T-helper 1 cell treated with Interleukin-12 subunit alpha and Interleukin-12 subunit beta and Interleukin-4 antibody, amounts not matched to agents 30 μg/mL and 1 μg/mL, for 36 hours (primary cell): ENCODE results near the gene SLFN12L.
"Not testable (repeated sequence)": the region's sequence is repeated elsewhere in the genome, so short reads cannot be mapped to it uniquely, and the experiment has no call there.

Source experiments
- H3K27ac Mint-ChIP-seq: one replicate; pipeline ENCODE4 v1.8.0; 2021; ENCODE audit warnings: mild to moderate bottlenecking, mixed read lengths
- H3K27me3 Mint-ChIP-seq: one replicate; pipeline ENCODE4 v1.8.0; 2021; ENCODE audit warnings: low read depth, mixed read lengths
- H3K36me3 Mint-ChIP-seq: one replicate; pipeline ENCODE4 v1.8.0; 2021; ENCODE audit warnings: low read depth, mixed read lengths
- H3K4me1 Mint-ChIP-seq: one replicate; pipeline ENCODE4 v1.8.0; 2021; ENCODE audit warnings: low read depth, mixed read lengths
- H3K4me3 Mint-ChIP-seq: one replicate; pipeline ENCODE4 v1.8.0; 2021; ENCODE audit warnings: mild to moderate bottlenecking, moderate library complexity, mixed read lengths
- H3K9me3 Mint-ChIP-seq: one replicate; pipeline ENCODE4 v1.8.0; 2021; ENCODE audit warnings: mixed read lengths

SLFN12L gene

DNA sequence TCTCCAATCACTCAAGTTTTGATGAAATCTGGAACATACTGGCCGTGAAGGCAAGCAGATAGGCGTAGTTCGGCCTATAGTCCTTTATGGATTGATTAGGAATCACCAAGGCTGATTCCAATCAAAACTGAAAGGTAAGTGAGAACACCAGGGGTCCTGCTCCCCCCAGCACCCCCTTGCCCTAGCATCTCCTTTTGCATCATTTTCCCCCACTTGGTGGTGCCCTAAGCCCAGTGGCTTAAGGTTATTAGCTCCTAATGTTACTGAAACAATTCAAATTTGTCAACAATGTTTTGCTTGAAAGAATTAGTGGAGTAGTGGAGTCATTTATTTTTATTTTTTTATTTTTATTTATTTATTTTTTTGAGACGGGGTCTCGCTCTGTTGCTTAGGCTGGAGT lies 18.2 kb upstream of the SLFN12L start:
- peaks cover 42% of the 10 kb centered on the region for H3K27me3 Mint-ChIP-seq
- H3K4me3 Mint-ChIP-seq: no peak overlapping the region
- no peak overlapping the region for H3K27ac Mint-ChIP-seq
- H3K4me1 Mint-ChIP-seq: peaks cover 1% of the 10 kb centered on the region
- H3K9me3 Mint-ChIP-seq: no peaks in the 10 kb centered on the region
- no peaks in the 10 kb centered on the region for H3K36me3 Mint-ChIP-seq

DNA sequence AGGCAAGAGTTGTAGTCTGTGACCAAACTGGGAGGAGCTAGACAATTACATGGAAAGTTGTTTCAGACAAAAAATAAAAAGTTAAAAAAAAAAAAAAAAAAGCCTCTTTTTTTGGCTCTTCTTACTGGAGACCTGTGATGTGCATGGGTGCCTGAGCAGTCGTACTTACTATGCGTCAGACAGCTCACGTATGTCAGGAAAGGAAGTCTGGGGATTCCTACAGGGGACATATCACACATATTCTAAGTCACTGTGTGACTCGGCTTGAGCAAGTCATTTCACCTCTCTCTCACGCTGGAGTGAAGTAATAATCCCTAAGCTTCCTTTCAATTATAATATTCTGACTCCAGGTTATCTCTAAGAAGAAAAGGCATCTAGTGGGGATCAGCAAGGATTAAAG lies 17.2 kb upstream of the SLFN12L start:
- no peaks in the 10 kb centered on the region for H3K36me3 Mint-ChIP-seq
- H3K27me3 Mint-ChIP-seq: peaks cover 33% of the 10 kb centered on the region
- H3K4me1 Mint-ChIP-seq: no peaks in the 10 kb centered on the region
- H3K4me3 Mint-ChIP-seq: no peak overlapping the region
- H3K9me3 Mint-ChIP-seq: no peaks in the 10 kb centered on the region
- H3K27ac Mint-ChIP-seq: no peak overlapping the region

DNA sequence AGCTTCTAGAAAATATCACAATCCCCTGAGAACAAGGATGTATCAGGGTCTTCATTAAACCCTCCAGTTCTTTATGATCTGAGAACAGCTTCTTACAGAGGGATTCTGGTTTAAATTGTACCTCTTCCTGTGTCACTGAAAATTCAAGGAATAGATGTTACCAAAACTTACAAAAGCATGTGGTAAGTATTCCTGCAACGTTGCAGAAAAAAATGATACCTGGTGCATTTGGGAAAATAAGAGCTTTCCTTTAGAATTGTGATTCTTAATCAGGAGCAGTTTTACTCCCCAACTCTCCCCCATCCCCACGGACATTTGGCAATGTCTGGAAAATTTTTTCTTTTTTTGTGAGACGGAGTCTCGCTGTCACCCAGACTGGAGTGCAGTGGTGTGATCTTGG lies 15.8 kb upstream of the SLFN12L start:
- Mint-ChIP-seq H3K4me1 (no peaks in the 10 kb centered on the region), H3K36me3 (no peaks in the 10 kb centered on the region), H3K27me3 (peaks cover 22% of the 10 kb centered on the region), H3K9me3 (no peaks in the 10 kb centered on the region), H3K27ac (no peak overlapping the region), H3K4me3 (no peak overlapping the region)

DNA sequence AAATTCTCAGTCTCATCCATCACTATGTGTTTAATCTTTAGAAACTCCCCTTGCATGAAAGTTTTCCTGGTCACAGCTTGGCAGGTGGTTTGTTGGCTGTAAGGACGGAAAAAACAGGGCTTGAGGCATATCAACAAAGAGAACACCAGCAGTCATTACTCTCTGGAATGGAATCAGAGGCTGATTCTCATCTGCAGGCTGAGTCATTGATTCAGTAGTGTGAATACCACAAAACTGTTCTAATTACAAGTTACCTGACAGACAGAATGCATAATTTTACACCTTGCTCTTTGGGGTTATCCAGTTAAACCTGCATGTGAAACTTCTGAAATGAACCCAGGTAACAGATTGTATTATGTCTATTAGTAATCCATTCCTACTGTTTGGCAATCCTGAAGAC lies 11.5 kb upstream of the SLFN12L start:
- Mint-ChIP-seq H3K4me3 (no peak overlapping the region), H3K9me3 (peaks cover 5% of the 10 kb centered on the region), H3K27me3 (peaks cover 10% of the 10 kb centered on the region), H3K4me1 (peaks cover 11% of the 10 kb centered on the region), H3K27ac (no peak overlapping the region), H3K36me3 (peaks cover 4% of the 10 kb centered on the region)

DNA sequence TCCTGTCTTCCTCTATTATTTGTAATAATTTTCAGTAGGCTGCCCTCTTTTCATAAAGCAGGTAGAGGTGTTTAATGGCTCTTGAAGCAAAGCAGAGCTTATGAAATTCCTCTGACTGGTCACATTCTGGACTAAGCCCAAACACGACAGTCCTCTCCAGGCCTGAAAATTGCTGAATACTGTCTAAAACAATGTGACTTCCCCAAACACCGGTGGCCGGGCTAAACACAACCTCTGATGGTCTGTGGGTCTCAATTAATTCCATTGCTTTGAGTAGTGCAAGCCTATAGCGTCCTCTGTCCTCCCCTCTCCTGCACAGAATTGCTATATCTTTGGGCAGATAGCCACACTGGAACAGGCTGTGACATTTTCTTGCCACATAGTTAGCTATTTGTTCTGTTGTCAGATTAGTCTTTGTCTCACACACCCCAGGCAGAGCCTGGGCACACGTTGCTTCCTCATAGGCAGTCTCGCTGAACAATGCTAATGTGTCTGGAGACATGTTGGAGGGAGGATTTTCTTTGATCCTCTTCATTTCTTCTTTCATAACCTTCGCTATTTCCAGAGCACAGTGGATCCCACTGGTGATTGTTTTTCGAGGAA lies 10.8 kb upstream of the SLFN12L start:
- H3K9me3 Mint-ChIP-seq: peaks cover 5% of the 10 kb centered on the region
- H3K27me3 Mint-ChIP-seq: peaks cover 7% of the 10 kb centered on the region
- H3K4me1 Mint-ChIP-seq: peaks cover 15% of the 10 kb centered on the region
- peaks cover 6% of the 10 kb centered on the region for H3K36me3 Mint-ChIP-seq
- H3K27ac Mint-ChIP-seq: no peak overlapping the region
- H3K4me3 Mint-ChIP-seq: no peak overlapping the region

DNA sequence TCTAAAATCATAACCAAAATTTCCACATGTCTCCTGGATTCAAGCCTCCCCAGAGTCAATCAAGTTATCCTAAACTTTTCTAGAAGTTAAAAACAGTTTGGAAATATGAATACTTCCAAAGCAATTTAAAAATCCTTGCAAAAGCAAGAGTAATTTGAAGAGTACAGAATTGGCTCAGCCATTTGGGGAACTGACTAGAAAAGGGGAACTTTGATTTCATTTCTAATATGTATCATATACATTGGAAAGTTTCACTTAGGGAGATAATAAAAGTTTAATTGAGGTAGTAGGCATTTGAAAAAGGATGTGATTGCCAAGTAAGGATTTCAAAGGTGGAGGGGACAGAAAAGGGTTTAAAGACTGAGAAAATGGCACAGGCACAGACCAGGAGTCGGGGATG lies 9.0 kb upstream of the SLFN12L start:
- H3K9me3 Mint-ChIP-seq: peaks cover 5% of the 10 kb centered on the region
- H3K27ac Mint-ChIP-seq: no peak overlapping the region
- peaks cover 21% of the 10 kb centered on the region for H3K4me1 Mint-ChIP-seq
- H3K4me3 Mint-ChIP-seq: no peak overlapping the region
- peaks cover 6% of the 10 kb centered on the region for H3K36me3 Mint-ChIP-seq
- H3K27me3 Mint-ChIP-seq: peaks cover 6% of the 10 kb centered on the region

DNA sequence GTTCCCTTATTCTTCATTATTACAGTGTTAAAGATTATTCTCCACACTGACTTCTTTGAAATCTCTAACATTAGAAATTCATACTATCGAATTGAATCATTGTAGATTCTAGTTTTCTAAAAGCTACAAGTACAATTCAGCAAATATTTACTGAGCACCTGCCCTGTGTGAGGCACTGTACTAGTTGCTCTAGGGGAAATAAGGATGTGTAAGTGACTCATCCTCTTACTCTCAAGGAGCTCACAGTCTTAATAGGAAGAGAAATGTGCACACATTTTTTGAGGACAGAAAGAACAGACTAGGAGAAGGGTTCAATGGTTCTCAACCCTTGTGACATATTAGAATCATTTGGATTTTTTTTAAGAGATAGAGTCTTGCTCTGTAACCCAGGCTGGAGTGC lies 7.7 kb upstream of the SLFN12L start:
- H3K9me3 Mint-ChIP-seq: peaks cover 5% of the 10 kb centered on the region
- H3K4me3 Mint-ChIP-seq: no peak overlapping the region
- peaks cover 6% of the 10 kb centered on the region for H3K36me3 Mint-ChIP-seq
- no peak overlapping the region for H3K27ac Mint-ChIP-seq
- H3K4me1 Mint-ChIP-seq: peaks cover 28% of the 10 kb centered on the region
- peaks cover 3% of the 10 kb centered on the region for H3K27me3 Mint-ChIP-seq

DNA sequence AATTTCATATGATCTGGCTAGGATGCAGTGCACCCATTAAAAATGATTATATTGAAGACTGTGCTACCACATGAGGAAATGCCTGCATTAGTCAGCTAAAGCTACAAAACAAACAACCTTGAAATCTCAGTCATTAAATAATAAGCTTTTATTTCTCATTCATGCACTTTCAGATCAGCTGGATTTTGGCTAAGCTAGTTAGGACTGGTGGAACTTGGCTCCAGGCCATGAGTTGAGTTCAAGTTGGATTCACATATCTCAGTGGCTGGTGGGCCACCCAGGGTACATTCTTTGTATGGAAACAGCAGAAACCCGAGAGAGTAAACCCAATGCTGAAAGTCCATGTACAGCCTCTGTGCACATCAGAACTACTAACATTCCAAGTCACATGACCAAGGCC lies 6.4 kb upstream of the SLFN12L start:
- peaks cover 5% of the 10 kb centered on the region for H3K9me3 Mint-ChIP-seq
- peaks cover 6% of the 10 kb centered on the region for H3K36me3 Mint-ChIP-seq
- H3K27me3 Mint-ChIP-seq: peaks cover 3% of the 10 kb centered on the region
- no peak overlapping the region for H3K4me3 Mint-ChIP-seq
- H3K27ac Mint-ChIP-seq: no peak overlapping the region
- H3K4me1 Mint-ChIP-seq: peaks cover 40% of the 10 kb centered on the region

DNA sequence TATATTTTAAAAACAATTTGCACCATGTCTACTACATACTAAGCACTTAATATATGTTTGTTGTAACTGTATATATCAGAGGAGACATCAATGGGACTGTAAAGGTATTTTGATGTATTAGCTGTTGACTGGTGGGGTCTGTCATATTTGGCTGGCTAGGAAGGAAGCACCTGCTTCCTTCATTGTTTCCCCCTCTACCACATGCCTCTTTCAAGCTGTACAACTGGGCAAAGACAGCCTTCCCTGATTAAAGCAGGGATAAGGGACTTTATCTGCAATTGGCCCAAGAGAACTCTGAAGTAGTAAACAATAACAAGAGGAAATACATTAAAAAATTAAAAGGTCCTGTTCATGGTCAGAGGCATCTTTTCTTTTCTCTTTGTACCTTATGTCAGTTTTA lies 5.5 kb upstream of the SLFN12L start:
- peaks cover 5% of the 10 kb centered on the region for H3K9me3 Mint-ChIP-seq
- H3K27me3 Mint-ChIP-seq: peaks cover 3% of the 10 kb centered on the region
- peaks cover 6% of the 10 kb centered on the region for H3K36me3 Mint-ChIP-seq
- H3K4me3 Mint-ChIP-seq: no peak overlapping the region
- peaks cover 48% of the 10 kb centered on the region for H3K4me1 Mint-ChIP-seq
- no peak overlapping the region for H3K27ac Mint-ChIP-seq

DNA sequence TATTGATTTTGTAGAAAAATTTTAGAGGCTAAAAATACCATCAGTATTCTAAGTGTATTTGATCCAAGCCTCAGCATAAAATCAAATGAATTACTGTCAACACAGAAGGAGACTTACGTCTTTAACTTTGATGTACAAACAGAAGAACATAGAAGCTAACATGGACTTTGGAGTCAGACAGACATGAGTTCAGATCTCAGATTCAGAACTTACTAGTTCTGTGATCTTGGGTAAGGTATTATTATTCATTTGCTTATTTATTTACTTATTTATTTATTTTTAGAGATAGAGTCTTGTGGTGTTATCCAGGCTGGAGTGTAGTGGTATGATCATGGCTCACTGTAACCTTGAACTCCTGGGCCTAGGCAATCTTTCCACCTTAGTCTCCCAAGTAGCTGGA lies 4.0 kb upstream of the SLFN12L start:
- H3K27ac Mint-ChIP-seq: peak overlapping the region; percentile 100
- H3K27me3 Mint-ChIP-seq: peaks cover 3% of the 10 kb centered on the region
- H3K4me3 Mint-ChIP-seq: peak overlapping the region; percentile 86
- peaks cover 20% of the 10 kb centered on the region for H3K36me3 Mint-ChIP-seq
- H3K4me1 Mint-ChIP-seq: peaks cover 48% of the 10 kb centered on the region
- peaks cover 5% of the 10 kb centered on the region for H3K9me3 Mint-ChIP-seq

DNA sequence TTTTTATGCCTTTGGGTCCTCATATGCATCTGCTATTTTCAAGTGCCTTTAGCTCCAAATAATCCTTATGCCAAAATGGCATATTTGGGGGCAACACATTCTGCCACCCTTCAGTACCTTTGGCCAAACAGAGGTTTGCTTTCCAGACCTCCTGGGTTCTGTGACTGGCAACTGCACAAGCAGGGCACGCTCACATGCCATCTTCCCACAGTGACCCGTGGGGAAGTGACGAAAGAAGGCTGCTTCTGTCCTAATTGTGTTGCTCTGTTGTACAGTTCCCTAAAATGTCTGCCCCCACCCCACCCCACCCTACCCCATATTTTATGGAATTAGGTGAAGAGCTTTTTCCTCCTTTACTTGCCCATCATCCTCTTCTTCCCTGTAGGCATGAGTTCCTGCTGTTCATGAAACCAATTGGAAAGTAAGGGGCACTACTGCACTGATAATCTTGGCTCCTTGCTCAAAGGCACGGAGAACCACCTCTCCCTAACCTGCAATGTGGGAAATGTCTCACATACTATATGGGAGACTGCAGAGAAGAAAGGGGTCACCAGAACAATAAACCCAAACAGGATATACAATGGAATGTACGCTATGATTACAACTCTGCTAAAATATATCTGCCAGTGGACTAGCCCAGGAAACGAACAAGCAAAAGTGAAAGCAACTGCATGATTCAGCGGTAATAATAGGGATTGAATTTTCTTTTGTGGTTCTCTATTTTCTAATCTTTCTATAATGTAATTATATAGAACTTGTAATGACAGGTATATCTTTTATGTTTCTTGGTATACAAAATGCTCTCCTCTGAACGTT lies 3.3 kb upstream of the SLFN12L start:
- Mint-ChIP-seq H3K9me3 (peaks cover 5% of the 10 kb centered on the region), H3K27ac (peak overlapping the region; percentile 100), H3K4me3 (peak overlapping the region; percentile 86), H3K36me3 (peaks cover 24% of the 10 kb centered on the region), H3K4me1 (peaks cover 49% of the 10 kb centered on the region), H3K27me3 (peaks cover 3% of the 10 kb centered on the region)

DNA sequence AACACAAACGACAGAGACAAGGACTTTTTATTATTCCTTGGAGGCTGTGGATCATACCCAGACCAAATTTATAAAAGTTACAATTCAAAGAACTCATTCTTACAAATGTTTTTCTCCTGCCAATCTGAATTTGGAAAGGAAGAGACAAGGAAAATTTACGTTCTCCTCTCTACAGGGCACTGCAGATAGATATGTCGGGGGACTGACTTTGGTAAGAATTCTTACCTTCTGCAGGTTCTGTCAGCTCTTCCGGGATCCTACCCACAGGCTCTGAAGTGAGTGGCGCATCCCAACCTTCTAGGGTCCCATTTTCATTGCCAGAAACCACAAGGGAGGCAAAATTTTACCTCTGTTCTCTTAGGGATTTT lies 2.2 kb upstream of the SLFN12L start:
- H3K4me3 Mint-ChIP-seq: peak overlapping the region; percentile 98
- peaks cover 24% of the 10 kb centered on the region for H3K36me3 Mint-ChIP-seq
- H3K4me1 Mint-ChIP-seq: peaks cover 46% of the 10 kb centered on the region
- H3K27ac Mint-ChIP-seq: peak overlapping the region; percentile 100
- no peaks in the 10 kb centered on the region for H3K27me3 Mint-ChIP-seq
- H3K9me3 Mint-ChIP-seq: no peaks in the 10 kb centered on the region

DNA sequence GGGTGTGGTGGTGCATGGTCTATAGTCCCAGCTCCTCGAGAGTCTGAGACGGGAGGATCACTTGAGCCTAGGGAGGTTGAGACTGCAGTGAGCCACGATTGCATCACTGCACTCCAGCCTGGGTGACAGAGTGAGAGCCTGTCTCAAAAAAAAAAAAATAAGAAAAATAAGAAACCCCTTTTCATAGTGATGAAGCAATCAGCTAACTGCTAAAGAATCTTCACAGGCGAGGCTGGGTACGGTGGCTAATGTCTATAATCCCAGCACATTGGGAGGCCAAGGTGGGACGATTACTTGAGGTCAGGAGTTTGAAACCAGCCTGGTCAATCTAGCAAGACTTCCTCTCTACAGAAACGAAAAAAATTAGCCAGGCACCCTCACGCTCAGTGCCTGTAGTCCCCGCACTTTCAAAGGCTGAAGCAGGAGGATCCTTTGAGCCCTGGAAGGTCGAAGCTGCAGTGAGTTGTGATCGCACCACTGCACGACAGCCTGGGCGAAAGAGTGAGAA lies 760 bp downstream of the SLFN12L start:
- H3K27me3 Mint-ChIP-seq: no peaks in the 10 kb centered on the region
- H3K27ac Mint-ChIP-seq: peak overlapping the region; percentile 100
- H3K36me3 Mint-ChIP-seq: peaks cover 32% of the 10 kb centered on the region
- peak overlapping the region; percentile 98 for H3K4me3 Mint-ChIP-seq
- H3K9me3 Mint-ChIP-seq: no peaks in the 10 kb centered on the region
- H3K4me1 Mint-ChIP-seq: peaks cover 50% of the 10 kb centered on the region

DNA sequence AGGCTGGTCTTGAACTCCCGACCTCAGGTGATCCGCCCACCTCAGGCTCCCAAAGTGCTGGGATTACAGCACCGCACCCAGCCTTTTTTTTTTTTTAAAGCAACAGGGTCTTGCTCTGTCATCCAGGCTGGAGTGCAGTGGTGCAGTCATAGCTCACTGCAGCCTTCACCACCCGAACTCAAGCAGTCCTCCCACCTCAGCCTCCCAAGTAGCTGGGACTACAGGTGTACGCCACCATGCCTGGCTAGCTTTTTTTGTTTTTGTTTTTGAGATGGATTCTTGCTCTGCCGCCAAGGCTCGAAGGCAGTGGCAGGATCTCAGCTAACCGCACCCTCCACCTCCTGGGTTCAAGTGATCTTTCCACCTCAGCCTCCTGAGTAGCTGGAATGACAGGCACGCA lies 2.1 kb downstream of the SLFN12L start:
- peak overlapping the region; percentile 98 for H3K4me3 Mint-ChIP-seq
- H3K4me1 Mint-ChIP-seq: peaks cover 49% of the 10 kb centered on the region
- H3K36me3 Mint-ChIP-seq: peaks cover 37% of the 10 kb centered on the region

DNA sequence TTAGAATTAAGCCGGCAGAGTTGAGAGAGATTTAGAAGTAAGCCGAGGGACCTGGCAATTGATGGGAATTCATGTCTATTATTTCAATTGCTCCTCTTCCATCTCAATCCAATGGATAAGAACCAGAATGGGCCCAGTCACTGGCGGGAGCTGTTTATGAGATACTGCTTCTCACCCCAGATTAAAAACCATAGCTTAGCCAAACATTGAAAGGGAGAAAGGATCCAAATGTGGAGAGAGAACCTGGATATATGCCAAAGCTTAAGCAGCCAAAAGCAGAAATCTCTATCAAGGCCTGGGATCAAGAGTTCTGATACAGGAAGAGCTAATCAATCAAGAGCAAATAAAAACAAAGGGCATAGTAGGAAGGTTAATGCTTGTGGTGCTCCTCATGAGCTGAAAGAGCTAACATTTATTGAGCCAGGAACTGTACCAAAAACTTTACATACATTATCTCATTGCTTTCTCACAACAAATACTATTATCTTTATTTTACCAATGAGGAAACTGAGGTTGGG lies 2.8 kb downstream of the SLFN12L start:
- no peaks in the 10 kb centered on the region for H3K27me3 Mint-ChIP-seq
- peak overlapping the region; percentile 100 for H3K27ac Mint-ChIP-seq
- no peaks in the 10 kb centered on the region for H3K9me3 Mint-ChIP-seq
- H3K4me1 Mint-ChIP-seq: peaks cover 46% of the 10 kb centered on the region
- H3K4me3 Mint-ChIP-seq: peak overlapping the region; percentile 98
- peaks cover 42% of the 10 kb centered on the region for H3K36me3 Mint-ChIP-seq

More for the DNA sequence above, 2.1 kb downstream of the SLFN12L start:
- not testable (repeated sequence) for H3K27me3 Mint-ChIP-seq, H3K9me3 Mint-ChIP-seq
- H3K27ac Mint-ChIP-seq: peak overlapping the region; percentile 100
